H1 (cell line): ENCODE data around the gene NBAS. TPM values are rescaled to one million over a fixed set of nuclear protein-coding genes. Genes with fewer than 3 reads are reported as not detected.

Source experiments
- PHF8 ChIP-seq: fragments of 200-600 bp; sonication (generic); conservative IDR thresholded peaks from 2 replicates; pipeline ENCODE4 v1.7.1; 2012; ENCODE audit warnings: low read depth, mild to moderate bottlenecking, inconsistent platforms, low read length, moderate library complexity
- polyA plus RNA-seq, 7 experiments: library from polyadenylated mRNA; depleted of rRNA in 3 of 7; stranded (reverse) in 5 of 7; unstranded in 2 of 7; fragments of >200 nt in 5 of 7; fragments of 200-250 nt in 2 of 7; gene quantifications; 1 replicate in 5 of 7; 2 replicates in 1 of 7; 4 replicates in 1 of 7; pipeline versions ENCODE4 v1.2.1 to v1.2.3, GENCODE V29; 2011 to 2013; ENCODE audit warnings: missing spikeins in 2 of 7, mixed read lengths in 2 of 7
- total RNA-seq: library from RNA; stranded (reverse); fragmentation: NEBNext Ultra II Directional; extraction: Animal tissue kit (Norgen Biotek cat#: 25700); gene quantifications from 2 replicates; pipeline ENCODE4 v1.2.1, GENCODE V29; 2021

NBAS gene
- total and polyA plus RNA-seq, 2 of the 8 experiments (the other 6 are each of a cell fraction or from before 2014, with no cell fraction given): 19.6 to 34.8 TPM

- TF ChIP-seq PHF8: no peak
Measured at GRCh38 chr2:15184491-15184890, 376.6 kb downstream of the NBAS start (continued).
